DMS53 treated with DMSO at 0.1 percent for 48 hours (cell line): ENCODE results near the gene DYNC1I1.
"Not testable (repeated sequence)": the region's sequence is repeated elsewhere in the genome, so short reads cannot be mapped to it uniquely, and the experiment has no call there.

ENCODE experiments used
- DNase-seq: peaks from one replicate; lab custom pipeline; 2025; ENCODE audit not compliant: unreplicated experiment; lab: John Stamatoyannopoulos, UW

DYNC1I1 gene

GRCh38 chr7:95906851-95907250 lies 134.5 kb downstream of the DYNC1I1 start:
- DNase-seq: peak; percentile 90

DNA sequence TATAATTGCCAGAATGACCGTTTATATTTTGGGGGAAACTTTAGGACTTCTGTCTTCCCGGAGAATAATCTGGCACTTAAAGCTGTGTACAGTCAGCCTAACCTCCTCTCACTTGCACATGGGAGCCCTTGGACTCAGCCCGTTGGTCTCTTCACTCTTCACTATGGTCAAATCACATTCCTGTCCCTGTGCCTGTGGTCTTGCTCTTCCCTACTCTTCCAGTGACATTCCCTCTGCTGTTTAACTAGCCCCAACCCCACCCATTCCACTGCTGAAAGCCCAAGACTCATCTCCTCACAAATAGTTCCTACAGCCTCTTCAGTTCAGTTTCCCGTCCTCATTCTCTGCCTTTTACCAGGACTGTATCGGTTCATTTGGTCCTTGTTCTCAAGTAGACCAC lies 135.0 kb downstream of the DYNC1I1 start:
- no peak for DNase-seq

GRCh38 chr7:95908499-95908898 lies 136.1 kb downstream of the DYNC1I1 start:
- DNase-seq: no peak

- peak; percentile 47 for DNase-seq
Measured at GRCh38 chr7:95910341-95910740, 138.0 kb downstream of the DYNC1I1 start.

DNA sequence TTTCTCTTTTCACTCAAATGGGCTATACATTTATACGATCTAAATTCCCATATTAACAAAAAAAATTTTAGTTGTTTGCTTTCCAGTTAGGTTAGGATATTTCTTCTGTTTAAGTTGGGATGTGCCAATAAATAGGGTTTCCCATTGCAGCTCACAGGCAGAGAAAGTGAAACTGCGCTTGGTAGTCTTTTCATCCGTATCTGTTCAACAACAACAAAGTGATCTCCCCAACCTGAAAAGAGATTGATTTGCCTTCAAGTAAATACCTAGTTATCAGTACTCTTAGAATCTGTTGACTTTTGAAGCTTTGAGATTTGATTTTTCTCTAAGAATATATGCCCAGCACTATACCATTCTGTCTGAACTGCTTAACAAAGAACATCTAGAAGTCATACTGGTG lies 143.4 kb downstream of the DYNC1I1 start:
- no peak for DNase-seq

DNA sequence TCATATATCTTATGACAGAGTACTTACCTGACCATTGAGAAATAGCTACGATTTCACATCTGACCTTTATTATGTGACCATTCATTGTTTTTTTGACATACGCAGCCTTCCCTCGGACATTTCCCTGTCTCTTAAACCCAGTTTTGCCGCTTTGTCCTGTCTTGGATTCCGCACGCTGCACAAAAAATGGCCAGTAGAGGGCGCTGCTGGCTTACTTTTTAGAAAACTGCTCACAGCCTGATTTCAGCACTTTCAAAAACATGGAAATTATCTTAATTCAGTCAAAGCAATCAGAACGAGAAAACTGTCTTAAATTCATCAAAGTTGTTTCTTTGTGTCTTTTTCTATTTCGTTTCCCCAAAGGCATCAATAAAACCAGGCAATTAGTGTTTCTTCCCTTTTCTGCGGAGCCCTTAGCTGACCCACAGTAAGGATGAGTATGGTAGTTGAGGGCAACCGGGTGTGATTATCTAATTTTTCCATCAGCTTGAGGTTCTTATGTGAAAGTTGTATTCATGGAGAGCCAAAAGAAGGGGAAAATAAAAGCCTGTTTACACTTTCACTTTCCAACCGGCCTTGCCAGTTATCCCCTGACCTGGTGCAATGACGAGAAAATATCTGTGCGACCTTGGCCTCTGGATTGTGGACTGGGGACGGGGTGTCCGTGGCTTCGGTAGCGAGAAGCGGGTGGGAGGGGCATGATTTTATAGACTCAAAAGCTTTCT lies 144.4 kb downstream of the DYNC1I1 start:
- peak; percentile 58 for DNase-seq

GRCh38 chr7:95917634-95918033 lies 145.3 kb downstream of the DYNC1I1 start:
- DNase-seq: no peak

GRCh38 chr7:95919556-95919955 lies 147.2 kb downstream of the DYNC1I1 start:
- DNase-seq: no peak

DNA sequence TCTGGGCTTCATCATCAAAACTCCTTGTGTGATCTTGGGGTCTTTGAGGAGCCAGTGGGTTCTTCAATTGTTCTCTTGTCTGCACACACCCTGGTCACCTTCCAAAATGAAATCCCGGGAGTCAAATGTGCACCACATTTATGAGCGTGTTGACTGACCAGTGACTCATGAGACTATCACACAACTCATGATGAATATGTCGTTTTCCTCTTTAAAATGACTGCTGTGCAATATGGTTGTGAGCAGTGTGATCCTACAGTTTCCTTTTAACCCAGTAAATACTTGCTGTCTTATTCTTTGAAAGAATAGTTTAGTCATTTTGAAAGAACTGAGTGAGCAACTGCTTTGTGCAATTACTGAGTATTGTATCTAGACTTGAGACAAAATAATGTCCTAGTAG lies 149.2 kb downstream of the DYNC1I1 start:
- DNase-seq: no peak

DNA sequence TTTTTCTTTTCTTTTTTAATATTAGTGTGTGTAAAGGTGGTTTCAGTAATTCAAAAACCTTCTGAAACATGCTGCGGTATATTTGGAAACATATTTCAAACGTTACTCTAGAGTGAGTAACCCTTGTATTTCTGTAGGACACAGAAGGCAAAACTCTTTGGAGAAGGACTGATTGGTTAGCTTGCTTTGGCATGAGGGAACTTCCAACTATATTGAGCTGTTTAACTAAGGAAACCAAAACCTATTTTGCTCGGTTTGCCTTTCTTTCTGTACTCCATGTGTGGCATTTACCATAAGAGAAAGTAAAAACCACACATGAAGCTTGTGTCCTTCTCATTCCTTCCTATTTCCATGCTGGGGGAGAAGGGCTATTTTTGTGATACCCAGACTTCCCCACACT lies 149.8 kb downstream of the DYNC1I1 start:
- no peak for DNase-seq

GRCh38 chr7:95925236-95925635 lies 152.9 kb downstream of the DYNC1I1 start:
- no peak for DNase-seq

- no peak for DNase-seq
Measured at GRCh38 chr7:95925971-95926370, 153.6 kb downstream of the DYNC1I1 start.

DNA sequence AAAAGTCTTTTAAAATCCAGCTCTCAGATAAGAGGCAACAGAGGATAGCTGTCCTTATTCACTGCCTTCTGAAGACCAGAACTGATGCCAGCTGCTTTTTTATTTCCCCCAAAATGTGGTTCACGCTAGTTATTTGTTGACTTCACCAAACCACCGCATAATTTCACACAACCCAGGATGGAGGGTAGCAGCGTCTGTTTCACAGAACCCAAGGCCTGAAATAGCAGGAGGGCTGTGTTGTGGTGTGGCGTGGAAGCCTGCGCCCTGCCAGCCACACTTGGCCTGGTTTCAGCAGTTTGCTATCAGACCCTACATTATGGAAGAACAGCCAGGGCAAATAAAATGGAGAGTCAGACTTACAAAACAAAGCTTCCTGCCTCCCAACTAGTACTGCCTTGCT lies 155.4 kb downstream of the DYNC1I1 start:
- no peak for DNase-seq

- DNase-seq: no peak
Measured at GRCh38 chr7:95929710-95930280, 157.4 kb downstream of the DYNC1I1 start.

- no peak for DNase-seq
Measured at GRCh38 chr7:95931460-95932232, 159.3 kb downstream of the DYNC1I1 start.

DNA sequence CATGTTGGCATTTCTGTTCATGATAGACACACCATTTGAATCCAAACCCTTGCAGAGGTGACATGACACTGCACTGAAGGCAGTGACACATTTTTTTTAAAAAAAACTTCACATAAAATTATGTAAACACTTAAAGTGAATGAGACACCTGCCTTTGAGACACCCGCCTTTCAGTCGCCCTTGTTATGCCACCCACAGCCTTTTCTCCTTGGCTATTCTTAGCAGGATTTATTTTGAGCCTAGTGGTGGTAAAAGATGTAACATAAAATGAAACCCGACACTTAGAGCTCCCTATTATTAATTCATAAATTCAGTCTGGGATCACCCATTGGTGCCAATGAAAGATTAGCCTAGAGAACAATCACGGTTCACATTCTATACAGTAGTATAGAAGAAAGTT lies 161.3 kb downstream of the DYNC1I1 start:
- DNase-seq: peak; percentile 96

DNA sequence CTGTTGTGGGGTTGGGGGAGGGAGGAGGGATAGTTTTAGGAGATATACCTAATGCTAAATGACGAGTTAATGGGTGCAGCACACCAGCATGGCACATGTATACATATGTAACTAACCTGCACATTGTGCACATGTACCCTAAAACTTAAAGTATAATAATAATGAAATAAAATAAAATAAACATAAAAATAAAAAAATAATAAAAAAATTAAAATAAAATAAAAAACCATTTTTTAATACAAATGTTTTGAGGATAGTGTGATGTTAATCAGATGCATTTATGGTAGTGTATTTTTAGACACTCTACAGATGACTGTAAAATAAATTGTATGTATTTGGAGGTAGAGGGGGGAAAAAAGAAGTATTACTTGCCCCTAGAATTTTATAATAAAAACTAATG lies 172.5 kb downstream of the DYNC1I1 start:
- not testable (repeated sequence) for DNase-seq

DNA sequence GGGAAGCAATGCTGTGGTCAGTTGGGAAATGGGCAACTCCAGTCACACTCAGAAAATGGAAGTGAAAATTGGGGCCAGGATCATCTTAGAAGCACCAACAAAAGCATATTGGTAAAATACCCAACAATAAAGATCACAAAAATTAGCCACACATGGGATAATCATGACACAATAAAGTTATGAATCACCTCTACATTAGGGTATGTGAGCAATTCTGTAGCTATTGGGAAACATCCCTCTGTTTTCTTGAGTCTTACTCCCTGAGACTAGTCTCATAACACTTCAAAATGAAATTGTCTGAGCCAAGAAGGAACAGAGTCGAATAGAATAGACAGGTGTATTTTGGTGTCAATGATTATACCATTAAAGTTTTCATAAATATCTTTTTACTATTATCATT lies 178.3 kb downstream of the DYNC1I1 start:
- no peak for DNase-seq

DNA sequence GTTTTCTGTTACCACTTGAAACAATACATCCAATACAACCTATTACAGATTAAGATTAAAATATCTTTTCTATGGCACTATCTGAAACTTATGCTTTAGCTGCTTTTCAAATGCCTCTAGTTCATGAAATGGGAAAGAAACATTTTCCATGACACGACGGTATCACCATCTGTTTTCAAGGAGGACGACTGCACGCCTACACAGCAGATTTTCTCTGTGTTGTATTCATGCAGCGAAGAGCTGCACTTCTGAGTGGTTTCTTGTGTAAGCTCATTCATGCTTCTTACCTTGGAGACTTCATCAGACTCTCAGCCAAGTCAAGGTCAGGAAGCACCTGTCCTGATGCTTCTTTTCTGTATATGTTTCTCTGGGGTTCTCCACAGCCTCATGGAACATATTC lies 179.2 kb downstream of the DYNC1I1 start:
- no peak for DNase-seq

DNA sequence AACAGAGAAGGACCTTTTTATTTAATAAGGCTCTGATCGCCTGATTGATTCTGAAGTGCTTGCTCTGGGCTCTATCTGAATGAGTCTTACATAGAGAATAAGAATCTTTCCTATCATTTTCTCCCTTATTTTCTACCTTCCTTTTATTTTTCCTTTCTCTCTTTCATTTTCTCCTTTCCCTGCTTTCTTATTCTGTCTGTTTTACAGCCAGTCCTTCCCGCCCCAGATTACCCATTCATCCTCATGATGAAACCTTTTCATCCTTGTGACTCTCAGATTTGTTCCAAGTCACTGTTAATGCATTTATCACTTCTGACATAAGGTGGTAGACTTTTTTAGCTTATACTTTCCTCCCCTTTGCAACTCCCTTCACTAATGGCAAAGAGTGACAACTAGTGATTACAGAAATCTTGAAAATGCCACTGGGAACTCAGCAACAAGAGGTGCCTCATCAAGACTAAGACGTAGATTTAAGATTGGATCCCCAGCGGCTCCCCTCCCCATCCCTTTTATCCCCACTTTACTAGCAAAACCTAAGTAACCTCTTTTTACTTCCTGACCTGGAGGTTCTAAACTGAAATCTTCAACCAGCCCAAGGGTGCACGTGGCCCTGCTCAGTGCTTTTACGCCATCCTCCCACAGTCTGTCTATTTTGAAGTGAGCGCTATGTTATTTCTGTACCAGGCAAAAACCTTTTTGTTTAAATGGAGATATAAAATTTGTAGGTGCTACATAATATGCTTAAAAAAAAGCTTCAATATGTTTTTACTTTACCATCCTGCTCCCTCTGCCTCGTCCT lies 179.8 kb downstream of the DYNC1I1 start:
- no peak for DNase-seq

DNA sequence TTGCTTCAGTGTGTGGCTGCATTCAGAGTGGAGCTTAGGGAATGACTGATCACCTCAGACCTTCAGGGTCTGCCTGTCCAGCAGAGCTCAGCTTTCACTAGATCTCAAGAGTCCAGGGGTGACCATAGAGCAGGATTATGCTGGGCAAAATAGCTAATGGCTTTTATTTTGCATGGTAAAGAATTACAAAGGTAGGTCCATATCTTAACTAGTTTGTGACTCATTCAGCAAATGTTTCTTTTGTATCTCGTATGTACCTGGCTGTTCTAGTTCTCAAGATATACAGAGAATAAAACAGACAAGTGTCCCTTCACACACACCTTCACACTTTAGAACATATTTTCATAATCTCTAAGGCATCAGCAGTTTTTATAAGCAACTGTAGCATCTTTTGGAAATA lies 180.5 kb downstream of the DYNC1I1 start:
- DNase-seq: no peak
